ENCODE results near the gene LRPPRC.
A peak's percentile ranks its signal among the peaks of the same experiment; 100 is the strongest.
"Not testable (repeated sequence)": the region's sequence is repeated elsewhere in the genome, so short reads cannot be mapped to it uniquely, and the experiment has no call there.

LRPPRC gene

DNA sequence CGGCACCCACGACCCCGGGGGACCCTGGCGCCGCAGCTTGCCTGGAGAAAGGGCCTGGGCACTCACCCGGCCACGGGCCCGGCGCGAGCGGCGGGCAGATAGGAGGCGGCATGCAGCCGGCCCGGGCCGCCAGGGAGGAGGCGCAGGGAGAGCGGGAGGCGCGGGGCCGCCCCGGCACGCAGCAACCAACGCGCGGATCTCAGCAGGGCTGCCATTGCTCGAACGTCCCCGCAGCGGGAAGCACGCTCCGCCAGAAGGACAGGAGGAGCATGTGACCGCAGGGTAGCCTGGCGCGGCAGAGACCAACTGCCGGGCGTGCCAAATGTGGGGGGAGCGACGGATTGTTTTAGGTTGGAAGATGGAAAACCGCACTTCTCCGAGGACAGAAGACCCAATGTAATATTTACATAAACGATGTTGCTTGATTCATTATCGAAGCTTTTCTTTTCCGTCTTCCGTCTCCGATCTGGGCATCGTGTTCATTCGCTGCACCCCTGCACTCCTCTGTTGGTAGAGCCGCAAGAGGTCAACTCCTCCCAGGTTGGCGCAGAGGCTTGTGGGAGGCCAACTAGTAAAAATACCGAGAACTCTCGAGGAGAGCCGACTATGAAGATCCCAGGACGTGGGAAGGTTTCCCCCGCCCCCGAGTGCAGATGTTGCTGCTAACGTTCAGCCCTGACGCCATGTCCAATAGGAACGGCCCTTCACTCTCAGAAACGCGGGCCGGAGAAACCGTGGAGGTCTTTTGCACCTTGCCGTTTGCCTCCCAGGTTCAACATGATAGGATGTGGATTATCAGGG is at the start of gene LRPPRC:
LRPPRC (minus strand) TSS at position 257 of the 801 bp plus-strand sequence; CDS start at position 215, 42 bp downstream.
- peaks cover 48% of the 10 kb centered on the region for H3K4me1 Mint-ChIP-seq (ENCODE audit: low read depth)

DNA sequence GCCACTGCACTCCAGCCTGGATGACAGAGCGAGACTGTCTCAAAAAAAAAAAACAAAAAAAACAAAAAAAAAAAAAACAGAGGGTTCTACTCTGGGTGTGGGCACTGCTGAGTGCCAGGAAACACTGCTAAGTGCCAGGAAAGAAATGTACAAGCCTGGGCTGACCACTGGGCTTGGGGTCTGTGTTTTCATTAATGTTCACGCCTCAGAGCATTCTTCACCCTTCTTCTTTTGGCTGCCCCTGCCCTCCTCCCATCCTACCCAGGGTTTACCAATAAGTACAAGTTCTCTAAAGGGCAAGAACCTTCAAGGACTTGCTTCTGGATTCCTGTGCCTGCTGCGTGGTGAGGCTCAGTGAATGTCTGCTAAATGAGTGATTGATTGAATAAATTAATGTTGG is 49.3 kb upstream of the LRPPRC start:
- H3K27ac Mint-ChIP-seq = no peak overlapping the region
- H3K36me3 Mint-ChIP-seq = no peaks in the 10 kb centered on the region
- peaks cover 3% of the 10 kb centered on the region for H3K4me1 Mint-ChIP-seq (ENCODE audit: low read depth)
- no peaks in the 10 kb centered on the region for H3K9me3 Mint-ChIP-seq (ENCODE audit: low read depth)
- no peaks in the 10 kb centered on the region for H3K27me3 Mint-ChIP-seq
- H3K4me3 Mint-ChIP-seq = no peak overlapping the region

More for the DNA sequence above, at the start of gene LRPPRC:
- Mint-ChIP-seq H3K9me3 (ENCODE audit: low read depth) (no peaks in the 10 kb centered on the region), H3K4me3 (peak within 1 kb of the TSS; percentile 98), H3K27me3 (no peaks in the 10 kb centered on the region), H3K36me3 (peaks cover 27% of the 10 kb centered on the region), H3K27ac (peak within 1 kb of the TSS; percentile 100)

DNA sequence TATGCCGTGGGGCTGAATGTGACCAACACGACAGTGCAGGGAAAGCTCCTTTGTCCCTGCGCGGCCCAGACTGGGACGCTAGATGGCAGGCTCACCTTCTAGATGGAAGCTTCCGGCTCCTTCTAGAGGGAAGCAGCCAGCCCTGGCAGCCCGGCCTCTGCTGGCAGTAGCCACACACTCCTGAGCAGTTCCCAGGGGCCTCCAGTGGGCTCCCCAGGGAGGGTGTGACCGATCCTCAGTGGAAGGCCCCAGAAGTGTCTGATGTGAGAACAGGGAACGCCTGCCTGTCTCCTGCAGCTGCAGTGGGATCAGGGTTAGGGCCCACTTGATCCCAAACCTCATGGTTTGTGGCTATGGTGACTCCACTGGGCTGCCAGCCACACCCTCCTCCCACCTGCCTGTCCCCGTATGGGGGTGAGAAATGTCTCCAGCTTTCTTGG is 48.5 kb upstream of the LRPPRC start:
- Mint-ChIP-seq H3K4me3 (no peak overlapping the region), H3K4me1 (ENCODE audit: low read depth) (peaks cover 3% of the 10 kb centered on the region), H3K27me3 (no peaks in the 10 kb centered on the region), H3K36me3 (no peaks in the 10 kb centered on the region), H3K27ac (no peak overlapping the region), H3K9me3 (ENCODE audit: low read depth) (no peaks in the 10 kb centered on the region)

DNA sequence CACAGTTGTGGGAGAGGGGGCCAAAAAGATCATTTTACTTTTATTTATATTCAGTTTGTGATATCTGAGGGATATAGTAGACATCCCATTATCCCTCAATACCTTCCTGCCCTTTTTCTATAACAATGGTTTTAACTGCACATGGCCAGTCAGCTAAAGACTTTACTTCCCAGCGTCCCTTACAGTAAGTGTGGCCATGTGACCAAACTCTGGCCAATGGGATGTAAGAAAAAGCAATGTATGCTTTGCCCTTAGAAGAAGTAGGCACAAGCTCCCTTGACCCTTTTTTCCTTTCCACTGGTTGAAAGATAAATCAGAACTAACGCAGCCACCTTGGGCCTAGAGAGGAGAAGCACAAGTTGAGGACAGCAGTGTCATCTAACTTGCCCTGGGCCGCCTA is 44.6 kb upstream of the LRPPRC start:
- Mint-ChIP-seq H3K27me3 (no peaks in the 10 kb centered on the region), H3K4me1 (ENCODE audit: low read depth) (peaks cover 3% of the 10 kb centered on the region), H3K27ac (no peak overlapping the region), H3K36me3 (no peaks in the 10 kb centered on the region), H3K4me3 (no peak overlapping the region), H3K9me3 (ENCODE audit: low read depth) (no peaks in the 10 kb centered on the region)

DNA sequence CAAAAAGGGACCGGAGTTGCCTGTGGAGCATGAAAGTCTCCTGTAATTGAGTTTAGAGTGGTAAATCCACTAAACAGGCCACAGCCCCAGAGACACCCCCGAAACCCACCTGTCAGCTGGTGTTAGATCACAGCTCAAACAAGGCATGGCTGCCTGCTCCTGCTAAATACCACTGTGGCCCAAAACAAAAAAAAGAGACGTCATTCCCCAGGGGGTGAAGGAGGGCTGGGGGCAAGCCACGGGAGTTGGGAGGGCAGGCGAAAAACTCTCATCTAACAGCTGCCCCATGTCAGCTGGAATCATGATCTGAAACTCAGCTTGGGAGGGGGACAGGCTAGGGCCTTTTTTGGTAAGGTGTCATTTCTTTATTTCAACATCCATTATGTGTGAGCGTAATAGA is 42.5 kb upstream of the LRPPRC start:
- Mint-ChIP-seq H3K36me3 (no peaks in the 10 kb centered on the region), H3K27me3 (no peaks in the 10 kb centered on the region), H3K4me3 (no peak overlapping the region), H3K9me3 (ENCODE audit: low read depth) (no peaks in the 10 kb centered on the region), H3K27ac (no peak overlapping the region), H3K4me1 (ENCODE audit: low read depth) (no peaks in the 10 kb centered on the region)

DNA sequence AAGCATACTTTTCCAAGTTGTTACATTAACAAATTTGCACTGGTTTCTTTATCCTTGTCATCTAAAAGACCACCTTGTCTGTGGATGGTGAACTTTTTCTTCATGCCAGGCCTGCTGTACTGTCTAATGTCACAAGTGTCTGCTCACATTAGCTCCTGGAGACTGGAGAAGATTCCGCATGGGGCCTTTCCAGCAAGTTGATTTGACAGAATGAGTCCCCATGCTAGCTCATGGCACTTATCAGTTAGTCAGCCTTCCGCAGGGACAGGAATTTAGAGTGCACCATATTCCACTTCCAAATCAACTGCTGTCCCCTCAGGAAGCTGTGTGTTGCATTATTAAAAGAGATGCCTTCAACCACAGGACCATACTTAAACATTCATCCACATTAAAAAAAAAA is 41.4 kb upstream of the LRPPRC start:
- no peak overlapping the region for H3K4me3 Mint-ChIP-seq
- no peaks in the 10 kb centered on the region for H3K27me3 Mint-ChIP-seq
- no peaks in the 10 kb centered on the region for H3K36me3 Mint-ChIP-seq
- H3K27ac Mint-ChIP-seq = no peak overlapping the region
- no peaks in the 10 kb centered on the region for H3K9me3 Mint-ChIP-seq (ENCODE audit: low read depth)
- H3K4me1 Mint-ChIP-seq (ENCODE audit: low read depth) = no peaks in the 10 kb centered on the region

DNA sequence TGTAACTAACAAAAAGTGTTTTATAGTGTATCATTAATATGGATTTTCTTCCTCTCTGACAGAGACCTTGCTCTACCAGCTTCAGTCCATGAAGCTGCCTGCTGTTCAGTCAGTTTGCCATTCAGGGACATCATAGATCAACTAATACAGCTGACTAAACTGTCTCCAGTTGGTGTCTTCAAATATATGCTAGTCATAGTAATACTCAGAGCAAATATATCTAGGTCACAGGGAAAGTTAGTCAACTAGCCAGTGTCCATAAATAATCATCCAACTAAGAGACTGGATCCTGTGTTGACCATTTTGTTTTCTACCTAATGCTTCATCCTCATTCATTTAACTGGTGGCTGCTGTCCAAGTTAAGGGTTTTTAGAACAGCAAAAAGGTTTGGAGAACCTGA is 38.2 kb upstream of the LRPPRC start:
- no peaks in the 10 kb centered on the region for H3K9me3 Mint-ChIP-seq (ENCODE audit: low read depth)
- H3K4me3 Mint-ChIP-seq = no peak overlapping the region
- peaks cover 2% of the 10 kb centered on the region for H3K27me3 Mint-ChIP-seq
- H3K4me1 Mint-ChIP-seq (ENCODE audit: low read depth) = no peaks in the 10 kb centered on the region
- H3K36me3 Mint-ChIP-seq = no peaks in the 10 kb centered on the region
- no peak overlapping the region for H3K27ac Mint-ChIP-seq

DNA sequence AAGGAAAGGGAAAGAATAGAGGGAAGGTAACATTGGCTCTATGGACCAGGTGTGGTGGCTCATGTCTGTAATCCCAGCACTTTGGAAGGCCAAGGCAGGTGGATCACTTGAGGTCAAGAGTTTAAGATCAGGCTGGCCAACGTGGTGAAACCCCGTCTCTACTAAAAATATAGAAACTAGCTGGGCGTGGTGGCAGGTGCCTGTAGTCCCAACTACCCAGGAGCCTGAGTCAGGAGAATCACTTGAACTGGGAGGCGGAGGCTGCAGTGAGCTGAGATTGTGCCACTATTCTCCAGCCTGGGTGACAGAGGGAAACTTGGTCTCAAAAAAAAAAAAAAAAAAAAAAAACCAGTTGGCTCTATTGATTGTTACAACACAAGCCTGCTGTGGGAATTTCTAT is 31.3 kb upstream of the LRPPRC start:
- not testable (repeated sequence) for H3K9me3 Mint-ChIP-seq (ENCODE audit: low read depth); H3K4me3 Mint-ChIP-seq; H3K27me3 Mint-ChIP-seq; H3K4me1 Mint-ChIP-seq (ENCODE audit: low read depth); H3K36me3 Mint-ChIP-seq; H3K27ac Mint-ChIP-seq

DNA sequence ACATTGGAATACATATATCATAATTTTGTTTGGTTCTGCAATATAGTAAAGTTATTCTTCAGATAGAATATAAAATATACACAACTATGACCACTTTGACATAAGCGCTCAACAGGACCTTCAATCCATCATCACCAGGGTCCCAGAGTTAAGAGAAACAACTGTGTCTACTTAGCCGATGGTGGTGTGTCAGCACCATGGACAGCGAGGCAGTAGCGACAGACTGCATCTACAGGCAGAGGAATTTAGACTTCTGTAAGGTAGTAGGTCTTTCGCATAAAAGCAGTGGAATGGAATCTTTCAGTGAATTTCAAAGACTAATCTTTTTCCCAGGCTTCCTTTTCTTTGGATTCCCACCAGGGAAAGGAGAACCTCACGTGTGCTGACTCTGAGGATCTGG is 20.5 kb upstream of the LRPPRC start:
- H3K36me3 Mint-ChIP-seq = peaks cover 3% of the 10 kb centered on the region
- H3K4me1 Mint-ChIP-seq (ENCODE audit: low read depth) = peaks cover 2% of the 10 kb centered on the region

DNA sequence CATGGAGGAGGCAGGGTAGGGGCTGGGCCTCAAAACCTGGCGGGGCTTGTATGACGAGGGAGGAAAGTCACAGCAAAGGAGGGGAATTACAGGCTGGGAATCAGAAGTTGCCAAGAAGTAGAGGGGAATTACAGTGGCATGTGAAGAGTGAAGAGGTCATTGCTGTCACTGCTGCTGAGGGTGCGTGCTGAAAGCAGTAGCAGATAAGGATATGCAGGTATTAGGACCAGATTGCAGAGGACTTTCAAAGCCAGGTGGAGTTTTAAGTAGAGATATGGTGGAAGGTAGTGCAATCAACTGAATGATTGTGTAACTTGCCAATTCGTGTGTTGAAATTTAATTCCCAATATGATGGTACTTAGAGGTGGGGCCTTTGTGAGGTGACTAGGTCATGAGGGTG is 19.4 kb upstream of the LRPPRC start:
- H3K9me3 Mint-ChIP-seq (ENCODE audit: low read depth) = no peaks in the 10 kb centered on the region
- H3K4me1 Mint-ChIP-seq (ENCODE audit: low read depth) = peaks cover 2% of the 10 kb centered on the region
- H3K27ac Mint-ChIP-seq = no peak overlapping the region
- H3K27me3 Mint-ChIP-seq = peaks cover 14% of the 10 kb centered on the region
- H3K4me3 Mint-ChIP-seq = no peak overlapping the region
- H3K36me3 Mint-ChIP-seq = peaks cover 3% of the 10 kb centered on the region

More for the DNA sequence above, 20.5 kb upstream of the LRPPRC start:
- H3K27me3 Mint-ChIP-seq = peaks cover 13% of the 10 kb centered on the region
- H3K27ac Mint-ChIP-seq = no peak overlapping the region
- H3K9me3 Mint-ChIP-seq (ENCODE audit: low read depth) = no peaks in the 10 kb centered on the region
- H3K4me3 Mint-ChIP-seq = no peak overlapping the region

DNA sequence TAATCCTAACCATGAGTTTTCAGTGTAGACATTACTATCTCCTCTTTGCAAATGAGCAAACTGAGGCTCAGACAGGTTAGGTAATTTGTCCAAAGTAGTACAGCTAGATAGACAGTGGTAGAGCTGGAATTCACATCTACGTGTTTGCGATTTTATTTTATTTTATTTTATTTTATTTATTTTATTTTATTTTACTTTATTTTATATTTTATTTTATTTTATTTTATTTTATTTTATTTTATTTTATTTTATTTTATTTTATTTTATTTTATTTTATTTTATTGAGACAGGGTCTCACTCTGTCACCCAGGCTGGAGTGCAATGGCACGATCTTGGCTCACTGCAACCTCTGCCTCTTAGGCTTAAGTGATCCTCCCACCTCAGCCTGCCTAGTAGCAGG is 17.4 kb upstream of the LRPPRC start:
- not testable (repeated sequence) for H3K27ac Mint-ChIP-seq; H3K9me3 Mint-ChIP-seq (ENCODE audit: low read depth); H3K4me1 Mint-ChIP-seq (ENCODE audit: low read depth); H3K4me3 Mint-ChIP-seq; H3K36me3 Mint-ChIP-seq
- peaks cover 14% of the 10 kb centered on the region for H3K27me3 Mint-ChIP-seq

DNA sequence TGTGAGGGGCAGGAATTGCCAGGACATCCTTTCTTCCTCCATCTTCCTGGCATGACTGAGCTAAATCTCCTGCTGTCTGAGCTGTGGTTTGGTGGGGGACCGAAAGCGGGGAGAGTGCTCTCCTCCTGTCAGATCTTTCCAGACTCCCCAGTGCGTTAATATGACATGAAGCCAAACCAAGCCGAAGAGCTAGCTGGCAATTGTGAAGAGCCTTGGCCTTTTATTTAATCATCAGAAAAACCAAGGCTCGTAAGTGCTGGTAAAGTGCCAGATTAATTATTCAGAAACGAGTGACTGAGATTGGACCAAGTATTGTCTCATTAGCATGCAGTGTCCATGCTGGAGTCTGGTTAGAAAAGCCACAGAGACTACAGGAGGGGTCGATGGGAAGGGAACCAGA is 14.5 kb upstream of the LRPPRC start:
- peaks cover 9% of the 10 kb centered on the region for H3K4me1 Mint-ChIP-seq (ENCODE audit: low read depth)
- H3K27me3 Mint-ChIP-seq = peaks cover 13% of the 10 kb centered on the region
- H3K36me3 Mint-ChIP-seq = peaks cover 1% of the 10 kb centered on the region
- H3K9me3 Mint-ChIP-seq (ENCODE audit: low read depth) = no peaks in the 10 kb centered on the region
- H3K4me3 Mint-ChIP-seq = no peak overlapping the region
- no peak overlapping the region for H3K27ac Mint-ChIP-seq

DNA sequence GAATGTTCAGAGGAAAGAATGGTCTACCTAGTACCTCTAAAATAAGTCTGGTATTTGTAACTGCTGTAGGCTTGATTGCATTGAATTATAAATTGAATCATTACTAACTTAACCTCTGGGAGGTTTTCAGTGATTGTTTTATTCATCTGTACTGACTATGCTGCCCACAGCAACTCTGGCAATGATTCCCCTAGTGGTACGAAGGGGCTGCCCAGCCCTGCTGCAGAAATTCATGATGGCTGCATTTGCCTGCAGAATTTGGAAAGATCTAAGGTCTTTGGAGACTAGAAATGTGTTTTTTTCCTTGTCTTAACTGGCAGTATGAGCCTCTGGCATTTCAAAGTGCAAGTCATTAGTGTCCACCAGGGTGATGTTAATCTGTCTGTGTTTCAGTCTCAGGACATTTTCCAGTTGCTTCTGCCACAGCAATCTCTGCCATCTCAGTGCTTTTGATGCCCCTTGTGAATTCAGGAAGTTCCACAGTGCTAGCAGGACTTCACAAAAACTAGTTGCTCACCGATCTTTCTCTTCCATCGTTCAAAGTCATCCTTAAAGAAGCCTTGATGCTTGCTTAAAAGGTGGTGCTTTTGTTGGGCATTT is 13.4 kb upstream of the LRPPRC start:
- Mint-ChIP-seq H3K27me3 (peaks cover 7% of the 10 kb centered on the region), H3K4me3 (no peak overlapping the region), H3K27ac (no peak overlapping the region), H3K36me3 (no peaks in the 10 kb centered on the region), H3K9me3 (ENCODE audit: low read depth) (no peaks in the 10 kb centered on the region), H3K4me1 (ENCODE audit: low read depth) (peaks cover 18% of the 10 kb centered on the region)

DNA sequence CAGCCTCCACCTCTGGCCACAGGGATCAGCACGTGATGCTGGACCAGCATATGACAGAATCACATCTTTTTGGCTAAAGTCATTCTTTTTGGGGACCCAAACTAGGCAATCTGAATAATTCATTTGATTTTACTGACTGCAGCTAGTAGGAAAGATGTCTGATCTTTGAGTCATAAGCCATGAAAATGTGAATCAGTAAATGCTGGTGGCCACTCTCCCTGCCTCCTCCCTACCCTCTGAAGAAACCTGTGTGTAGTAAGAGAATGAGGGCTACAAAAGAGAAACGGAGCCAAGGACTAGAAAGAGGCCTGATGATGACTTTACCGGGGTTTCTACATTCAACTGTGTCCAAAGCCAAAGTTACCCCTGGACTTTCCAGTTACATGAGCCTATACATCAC is 10.1 kb upstream of the LRPPRC start:
- Mint-ChIP-seq H3K36me3 (no peaks in the 10 kb centered on the region), H3K27me3 (peaks cover 1% of the 10 kb centered on the region), H3K4me3 (no peak overlapping the region), H3K4me1 (ENCODE audit: low read depth) (peaks cover 16% of the 10 kb centered on the region), H3K27ac (no peak overlapping the region), H3K9me3 (ENCODE audit: low read depth) (no peaks in the 10 kb centered on the region)

DNA sequence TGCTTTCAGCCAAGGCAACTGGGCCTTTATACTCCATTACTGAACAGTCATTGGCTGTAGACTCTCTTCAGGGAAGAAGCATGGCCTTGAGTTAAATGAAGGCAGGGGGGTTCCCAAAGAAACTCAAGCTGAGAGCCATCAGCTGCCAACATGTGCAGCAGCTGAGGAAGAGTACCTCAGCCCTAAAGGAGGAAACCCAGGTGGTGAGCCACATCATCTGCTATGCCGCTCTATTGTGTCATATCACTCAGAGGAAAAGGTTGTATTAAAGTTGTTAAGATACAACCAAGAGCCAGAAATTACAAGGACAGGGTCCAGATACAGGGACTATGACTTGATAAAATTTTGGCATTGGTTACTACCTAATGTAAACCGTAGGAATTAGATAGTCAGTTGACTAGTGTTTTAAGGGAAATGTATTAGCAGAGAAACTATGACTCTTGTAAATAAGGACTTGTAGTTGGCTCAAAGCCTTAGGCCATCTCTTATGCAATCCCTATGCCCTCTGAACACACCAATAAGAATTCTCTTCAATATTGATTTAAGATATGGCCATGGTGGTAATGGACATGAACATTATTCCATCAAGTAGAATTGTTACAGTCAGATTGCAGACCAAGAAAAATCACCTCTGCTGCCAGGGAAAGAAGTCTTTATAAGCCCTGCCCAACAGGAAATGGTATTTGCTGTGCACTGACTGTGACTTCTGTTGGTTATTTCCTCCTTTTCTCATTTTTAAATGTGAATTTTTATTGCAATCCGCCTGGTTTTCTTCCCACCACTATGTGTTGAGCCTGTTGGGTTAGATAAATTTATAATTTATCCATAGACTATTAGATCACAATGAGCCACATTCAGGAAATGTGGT is 9.2 kb upstream of the LRPPRC start:
- Mint-ChIP-seq H3K27ac (no peak overlapping the region), H3K4me1 (ENCODE audit: low read depth) (peaks cover 16% of the 10 kb centered on the region), H3K4me3 (no peak overlapping the region), H3K27me3 (no peaks in the 10 kb centered on the region), H3K9me3 (ENCODE audit: low read depth) (no peaks in the 10 kb centered on the region), H3K36me3 (no peaks in the 10 kb centered on the region)

Measured in activated naive CD8-positive, alpha-beta T cell (primary cell).